Osteoblast (primary cell): ENCODE data around the gene KCTD1. TPM values are rescaled to one million over a fixed set of nuclear protein-coding genes. Genes with fewer than 3 reads are reported as not detected.
A peak's percentile ranks its signal among the peaks of the same experiment; 100 is the strongest.

Experiments used
- DNase-seq: peaks from one replicate; pipeline ENCODE4 v3.0.0; 2011; ENCODE audit warnings: low spot score, mixed read lengths; ENCODE audit not compliant: insufficient read length; ENCODE audit errors: missing footprints
- H2AFZ ChIP-seq: 2 replicates; pipeline ENCODE4 v1.6.0; 2011; ENCODE audit warnings: mild to moderate bottlenecking, low read length
- H3K27ac ChIP-seq: 2 replicates; pipeline ENCODE4 v1.5.1; 2011; ENCODE audit warnings: mild to moderate bottlenecking, low read depth, low read length, moderate library complexity
- H3K27me3 ChIP-seq: 2 replicates; pipeline ENCODE4 v1.6.0; 2012; ENCODE audit warnings: mild to moderate bottlenecking, control low read depth, inconsistent platforms, low read length, moderate library complexity; ENCODE audit not compliant: insufficient read depth
- H3K36me3 ChIP-seq: 2 replicates; pipeline ENCODE4 v1.5.1; 2011; ENCODE audit warnings: mild to moderate bottlenecking, low read length, control low read depth, moderate library complexity; ENCODE audit not compliant: insufficient read depth
- H3K4me1 ChIP-seq: 2 replicates; pipeline ENCODE4 v1.5.1; 2011; ENCODE audit warnings: mild to moderate bottlenecking, low read length, control low read depth, moderate library complexity; ENCODE audit not compliant: insufficient read depth
- H3K4me2 ChIP-seq: 2 replicates; pipeline ENCODE4 v1.6.0; 2011; ENCODE audit warnings: mild to moderate bottlenecking, low read length; ENCODE audit not compliant: insufficient read depth
- H3K4me3 ChIP-seq: fragments of 200-600 bp; sonication (generic); 3 replicates; pipeline ENCODE4 v1.5.1; 2012; ENCODE audit warnings: mild to moderate bottlenecking, low read length, inconsistent platforms; ENCODE audit not compliant: insufficient read depth
- H3K79me2 ChIP-seq: 2 replicates; pipeline ENCODE4 v1.6.0; 2012; ENCODE audit warnings: mild to moderate bottlenecking, low read length, control low read depth, inconsistent platforms; ENCODE audit not compliant: insufficient read depth
- H3K9me3 ChIP-seq: 2 replicates; pipeline ENCODE4 v1.5.1; 2011; ENCODE audit warnings: low read depth, low read length, control low read depth
- H4K20me1 ChIP-seq: 2 replicates; pipeline ENCODE4 v1.6.0; 2012; ENCODE audit warnings: mild to moderate bottlenecking, low read length, control low read depth; ENCODE audit not compliant: insufficient read depth
- CTCF ChIP-seq: IDR thresholded peaks from 2 replicates; pipeline ENCODE4 v1.5.1; 2011; ENCODE audit warnings: mild to moderate bottlenecking, low read depth, low read length, moderate library complexity; ENCODE audit errors: extremely low read depth
- total RNA-seq: library from RNA; depleted of rRNA; stranded (reverse); fragments of >200 nt; gene quantifications from 2 replicates; pipeline ENCODE4 v1.2.3, GENCODE V29; 2012

The KCTD1 gene
- total RNA-seq, 1 donor: 14.8 TPM

- TF ChIP-seq CTCF: no peak
- H3K4me2 ChIP-seq: no peak overlapping the region
These were observed 131.7 kb downstream of the KCTD1 start for GRCh38 chr18:26416652-26417150.

GRCh38 chr18:26415631-26416030, 132.7 kb downstream of the KCTD1 start:
- Histone ChIP-seq H2AFZ (no peak overlapping the region), H3K9me3 (no peaks in the 10 kb centered on the region), H3K4me2 (no peak overlapping the region), H3K79me2 (no peaks in the 10 kb centered on the region), H3K27me3 (no peaks in the 10 kb centered on the region), H3K4me3 (no peak overlapping the region), H4K20me1 (no peaks in the 10 kb centered on the region), H3K27ac (no peak overlapping the region), H3K4me1 (peaks cover 10% of the 10 kb centered on the region), H3K36me3 (no peaks in the 10 kb centered on the region)
- DNase-seq: no peak
- no peak for TF ChIP-seq CTCF

More at GRCh38 chr18:26416652-26417150, 131.7 kb downstream of the KCTD1 start:
- H2AFZ ChIP-seq: no peak overlapping the region
- H3K9me3 ChIP-seq: no peaks in the 10 kb centered on the region
- H4K20me1 ChIP-seq: no peaks in the 10 kb centered on the region
- H3K27me3 ChIP-seq: no peaks in the 10 kb centered on the region
- H3K36me3 ChIP-seq: no peaks in the 10 kb centered on the region
- H3K27ac ChIP-seq: no peak overlapping the region
- no peak overlapping the region for H3K4me3 ChIP-seq
- no peaks in the 10 kb centered on the region for H3K79me2 ChIP-seq
- no peak for DNase-seq
- H3K4me1 ChIP-seq: peaks cover 10% of the 10 kb centered on the region

- TF ChIP-seq CTCF: no peak
- H3K4me2 ChIP-seq: peak overlapping the region; percentile 34
These were observed 133.4 kb downstream of the KCTD1 start for GRCh38 chr18:26414901-26415440.

GRCh38 chr18:26409091-26409490, 139.3 kb downstream of the KCTD1 start:
- H2AFZ ChIP-seq: no peak overlapping the region
- no peaks in the 10 kb centered on the region for H3K79me2 ChIP-seq
- H3K36me3 ChIP-seq: no peaks in the 10 kb centered on the region
- no peak overlapping the region for H3K4me2 ChIP-seq
- H3K4me3 ChIP-seq: no peak overlapping the region
- TF ChIP-seq CTCF: no peak
- H3K27ac ChIP-seq: no peak overlapping the region
- DNase-seq: no peak
- no peaks in the 10 kb centered on the region for H4K20me1 ChIP-seq
- H3K4me1 ChIP-seq: no peaks in the 10 kb centered on the region
- no peaks in the 10 kb centered on the region for H3K27me3 ChIP-seq
- no peaks in the 10 kb centered on the region for H3K9me3 ChIP-seq

More at GRCh38 chr18:26414901-26415440, 133.4 kb downstream of the KCTD1 start:
- H3K4me1 ChIP-seq: peaks cover 10% of the 10 kb centered on the region
- H3K4me3 ChIP-seq: no peak overlapping the region
- H2AFZ ChIP-seq: no peak overlapping the region
- no peak for DNase-seq
- no peaks in the 10 kb centered on the region for H3K27me3 ChIP-seq
- no peak overlapping the region for H3K27ac ChIP-seq
- no peaks in the 10 kb centered on the region for H3K36me3 ChIP-seq
- no peaks in the 10 kb centered on the region for H3K79me2 ChIP-seq
- H4K20me1 ChIP-seq: no peaks in the 10 kb centered on the region
- no peaks in the 10 kb centered on the region for H3K9me3 ChIP-seq
